ENCODE results near the gene SYNGR3. TPM values are rescaled to one million over a fixed set of nuclear protein-coding genes. Genes with fewer than 3 reads are reported as not detected.

The SYNGR3 gene
- total RNA-seq, 1 donor from 2014 or later, result 8.3 TPM

GRCh38 chr16:1942810-1943726 is 46.7 kb upstream of the SYNGR3 start, which contains the start of gene MSRB1:
Gene MSRB1 (minus strand): TSS chr16:1943199. CDS start chr16:1943156, 43 bp downstream.
- intact Hi-C loops (cut with DNase I), result no loop called here
- no peaks in the 10 kb centered on the region for H3K9me3 ChIP-seq

DNA sequence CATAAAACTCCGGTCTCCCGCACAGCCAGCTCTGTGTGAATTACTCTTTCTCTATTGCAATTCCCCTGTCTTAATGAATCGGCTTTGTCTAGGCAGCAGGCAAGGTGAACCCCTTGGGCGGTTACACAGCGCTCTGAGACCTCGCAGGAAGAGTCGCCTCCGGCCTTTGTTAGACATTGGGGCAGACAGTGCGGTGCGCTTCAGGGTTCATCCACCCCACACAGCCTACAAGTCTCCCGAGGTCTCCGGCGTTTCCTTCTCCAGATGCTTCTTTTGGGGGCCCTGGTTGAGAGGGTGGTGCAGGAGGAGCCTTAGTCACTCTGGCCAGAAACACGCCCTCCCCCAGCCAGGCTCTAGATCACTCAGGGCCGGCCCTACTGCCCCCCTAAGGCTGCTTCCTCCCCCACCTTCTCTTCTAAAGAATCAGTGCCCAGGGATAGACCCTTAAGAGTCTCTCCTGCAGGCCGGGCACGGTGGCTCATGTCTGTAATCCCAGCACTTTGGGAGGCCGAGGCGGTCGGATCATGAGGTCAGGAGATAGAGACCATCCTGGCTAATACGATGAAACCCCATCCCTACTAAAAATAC is 45.1 kb upstream of the SYNGR3 start:
- H3K36me3 ChIP-seq, result peaks cover 0 to 12% of the 10 kb centered on the region in 2 donors
- no peak for TF ChIP-seq POLR2AphosphoS5 (IDR thresholded peaks at IDR 0.05; ENCODE audit: insufficient read depth in 1 of 2, low read depth in 1 of 2)
- TF ChIP-seq, protein P1, sequence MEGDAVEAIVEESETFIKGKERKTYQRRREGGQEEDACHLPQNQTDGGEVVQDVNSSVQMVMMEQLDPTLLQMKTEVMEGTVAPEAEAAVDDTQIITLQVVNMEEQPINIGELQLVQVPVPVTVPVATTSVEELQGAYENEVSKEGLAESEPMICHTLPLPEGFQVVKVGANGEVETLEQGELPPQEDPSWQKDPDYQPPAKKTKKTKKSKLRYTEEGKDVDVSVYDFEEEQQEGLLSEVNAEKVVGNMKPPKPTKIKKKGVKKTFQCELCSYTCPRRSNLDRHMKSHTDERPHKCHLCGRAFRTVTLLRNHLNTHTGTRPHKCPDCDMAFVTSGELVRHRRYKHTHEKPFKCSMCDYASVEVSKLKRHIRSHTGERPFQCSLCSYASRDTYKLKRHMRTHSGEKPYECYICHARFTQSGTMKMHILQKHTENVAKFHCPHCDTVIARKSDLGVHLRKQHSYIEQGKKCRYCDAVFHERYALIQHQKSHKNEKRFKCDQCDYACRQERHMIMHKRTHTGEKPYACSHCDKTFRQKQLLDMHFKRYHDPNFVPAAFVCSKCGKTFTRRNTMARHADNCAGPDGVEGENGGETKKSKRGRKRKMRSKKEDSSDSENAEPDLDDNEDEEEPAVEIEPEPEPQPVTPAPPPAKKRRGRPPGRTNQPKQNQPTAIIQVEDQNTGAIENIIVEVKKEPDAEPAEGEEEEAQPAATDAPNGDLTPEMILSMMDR (IDR thresholded peaks at IDR 0.05), result no peak
- TF ChIP-seq POLR2A (IDR thresholded peaks at IDR 0.05), result no peak
- no peak for DNase-seq (ENCODE audit: extremely low spot score in 2 of 2)
- H3K27me3 ChIP-seq, result no peaks in the 10 kb centered on the region
- intact Hi-C loops (cut with DNase I), result no loop called here
- no peak overlapping the region for H3K27ac ChIP-seq
- no peak overlapping the region for H3K4me3 ChIP-seq
- no peaks in the 10 kb centered on the region for H3K9me3 ChIP-seq
- peaks cover 21% of the 10 kb centered on the region for H3K4me1 ChIP-seq

More at GRCh38 chr16:1942810-1943726, 46.7 kb upstream of the SYNGR3 start, which contains the start of gene MSRB1:
- Histone ChIP-seq H3K4me3 (peak within 1 kb of the TSS; percentile 77 to 97), H3K27me3 (no peaks in the 10 kb centered on the region), H3K27ac (peak within 1 kb of the TSS; percentile 82), H3K36me3 (peaks cover 0 to 27% of the 10 kb centered on the region in 2 donors), H3K4me1 (peaks cover 21% of the 10 kb centered on the region)
- TF ChIP-seq POLR2A (IDR thresholded peaks at IDR 0.05) (peak in 1 of 2 donors; percentile 65), POLR2AphosphoS5 (IDR thresholded peaks at IDR 0.05; ENCODE audit: insufficient read depth in 1 of 2, low read depth in 1 of 2) (peak; percentile 82 to 89)
- TF ChIP-seq, protein P1 (IDR thresholded peaks at IDR 0.05), result no peak
- peak in 1 of 2 donors; percentile 98 for DNase-seq (ENCODE audit: extremely low spot score in 2 of 2)

- H3K27ac ChIP-seq, result no peak overlapping the region
- peaks cover 21% of the 10 kb centered on the region for H3K4me1 ChIP-seq
- no peaks in the 10 kb centered on the region for H3K9me3 ChIP-seq
- no peak for DNase-seq (ENCODE audit: extremely low spot score in 2 of 2)
- peaks cover 0 to 1% of the 10 kb centered on the region in 2 donors for H3K36me3 ChIP-seq
- no peak overlapping the region for H3K4me3 ChIP-seq
- TF ChIP-seq POLR2AphosphoS5 (IDR thresholded peaks at IDR 0.05; ENCODE audit: insufficient read depth in 1 of 2, low read depth in 1 of 2), result no peak
- TF ChIP-seq, protein P1 (IDR thresholded peaks at IDR 0.05), result no peak
- TF ChIP-seq POLR2A (IDR thresholded peaks at IDR 0.05), result no peak
- intact Hi-C loops (cut with DNase I), result no loop called here
- H3K27me3 ChIP-seq, result no peaks in the 10 kb centered on the region
Measured at GRCh38 chr16:1945559-1946391, 44.0 kb upstream of the SYNGR3 start.

DNA sequence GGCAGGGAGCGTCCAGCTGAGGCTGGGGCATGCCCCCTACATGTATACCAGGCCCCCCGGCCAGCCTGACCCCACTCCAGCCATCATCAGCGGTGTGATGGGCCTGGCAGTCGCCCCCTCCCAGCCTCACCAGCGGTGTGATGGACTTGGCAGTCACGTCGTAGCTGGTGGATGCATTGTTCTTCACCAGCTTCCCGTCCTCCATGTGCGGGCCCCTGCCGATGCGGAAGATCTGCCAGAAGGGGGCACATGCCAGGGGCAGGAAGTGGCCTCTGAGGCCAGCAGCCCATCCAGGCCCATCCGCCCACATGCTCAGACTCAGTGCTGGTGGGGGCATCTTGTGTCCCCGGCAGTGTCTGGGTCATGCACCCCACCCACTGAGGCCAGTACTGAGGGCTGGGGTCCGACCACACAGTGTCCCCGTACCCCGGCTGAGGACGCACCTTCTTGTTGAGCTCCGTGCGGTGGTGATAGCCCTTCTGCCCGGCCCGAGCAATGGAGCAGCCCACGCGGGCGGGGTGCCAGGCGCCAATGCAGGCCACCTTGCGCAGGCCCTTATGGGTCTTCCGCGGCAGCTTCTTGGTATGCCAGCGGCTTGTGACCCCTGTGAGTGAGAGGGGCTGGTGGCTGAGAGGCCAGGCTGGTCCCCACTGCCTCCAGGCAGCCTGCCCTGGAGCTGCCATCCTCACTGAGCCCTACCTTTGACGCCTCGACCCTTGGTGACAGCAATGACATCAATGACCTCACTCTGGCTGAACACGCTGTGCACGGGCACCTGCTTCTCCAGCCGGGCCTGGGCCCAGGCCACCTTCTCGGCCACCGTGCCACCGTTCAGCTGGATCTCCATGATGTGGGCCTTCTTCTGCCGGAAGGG is 43.0 kb upstream of the SYNGR3 start:
- intact Hi-C loops (cut with DNase I), result no loop called here
- DNase-seq (ENCODE audit: extremely low spot score in 2 of 2), result no peak
- Histone ChIP-seq H3K27me3 (no peaks in the 10 kb centered on the region), H3K36me3 (no peaks in the 10 kb centered on the region), H3K27ac (no peak overlapping the region), H3K9me3 (no peaks in the 10 kb centered on the region), H3K4me3 (no peak overlapping the region), H3K4me1 (peaks cover 16% of the 10 kb centered on the region)
- TF ChIP-seq POLR2AphosphoS5 (IDR thresholded peaks at IDR 0.05; ENCODE audit: insufficient read depth in 1 of 2, low read depth in 1 of 2) (no peak), POLR2A (IDR thresholded peaks at IDR 0.05) (no peak)
- TF ChIP-seq, protein P1 (IDR thresholded peaks at IDR 0.05), result no peak
